K562 (cell line): Measurements from ENCODE around the gene ERFL. TPM values are rescaled to one million over a fixed set of nuclear protein-coding genes. Genes with fewer than 3 reads are reported as not detected.

Source experiments
- ATF1 ChIP-seq, 2 experiments: fragments of 450-650 bp in 1 of 2; IDR thresholded peaks; 2 replicates each; pipeline ENCODE4 v1.6.1; 2016; ENCODE audit warnings: missing compliant biosample characterization in 1 of 2, missing genetic modification characterization in 1 of 2
- CCAR2 ChIP-seq: fragments of 200-400 bp; formaldehyde crosslinking; IDR thresholded peaks from 2 replicates; pipeline ENCODE4 v1.6.1; 2017; ENCODE audit warnings: mild to moderate bottlenecking, low read depth, low read length
- CREB1 ChIP-seq, 2 experiments: sonication (generic) in 1 of 2; formaldehyde crosslinking in 1 of 2; IDR thresholded peaks; 2 replicates each; pipeline versions ENCODE4 v1.6.1 to v1.8.0; 2012 to 2022; ENCODE audit warnings: inconsistent platforms in 1 of 2, mild to moderate bottlenecking in 1 of 2, missing genetic modification reagents in 1 of 2, moderate library complexity in 1 of 2
- FOXP1 ChIP-seq: sonication (generic); formaldehyde crosslinking; IDR thresholded peaks from 2 replicates; pipeline ENCODE4 v1.8.0; 2022; ENCODE audit warnings: mild to moderate bottlenecking, missing genetic modification reagents
- GATAD2B ChIP-seq: fragments of 450-650 bp; IDR thresholded peaks from 2 replicates; pipeline ENCODE4 v1.6.1; 2017; ENCODE audit warnings: mild to moderate bottlenecking, borderline replicate concordance
- HBP1 ChIP-seq: fragments of 450-650 bp; formaldehyde crosslinking; IDR thresholded peaks from 2 replicates; pipeline ENCODE4 v1.4.0; 2022; ENCODE audit warnings: missing genetic modification characterization
- HEY1 ChIP-seq: fragments of 250-450 bp; sonication (Bioruptor Pico); IDR thresholded peaks from 2 replicates; pipeline ENCODE4 v1.5.0; 2020; ENCODE audit warnings: mild to moderate bottlenecking, moderate library complexity, borderline replicate concordance
- HLTF ChIP-seq: fragments of 450-650 bp; IDR thresholded peaks from 2 replicates; pipeline ENCODE4 v1.6.1; 2016
- HMGN3 ChIP-seq: IDR thresholded peaks from 2 replicates; pipeline ENCODE4 v1.6.1; 2011; ENCODE audit warnings: borderline replicate concordance, low read depth, mild to moderate bottlenecking, mixed read lengths, low read length; ENCODE audit not compliant: insufficient read length; ENCODE audit errors: extremely low read depth
- JUND ChIP-seq, 2 experiments: IDR thresholded peaks; 2 replicates in 1 of 2; 3 replicates in 1 of 2; pipeline ENCODE4 v1.6.1; 2011; ENCODE audit warnings: borderline replicate concordance in 2 of 2, low read depth in 2 of 2, low read length in 2 of 2, improper control_type of control experiment in 1 of 2, missing biosample characterization in 1 of 2, missing genetic modification characterization in 1 of 2, missing genetic modification reagents in 1 of 2
- LCOR ChIP-seq: sonication (generic); formaldehyde crosslinking; IDR thresholded peaks from 2 replicates; pipeline ENCODE4 v1.8.0; 2022; ENCODE audit warnings: mild to moderate bottlenecking, missing genetic modification reagents
- NCOR1 ChIP-seq: fragments of 450-650 bp; IDR thresholded peaks from 2 replicates; pipeline ENCODE4 v1.6.1; 2016; ENCODE audit warnings: mild to moderate bottlenecking, moderate library complexity
- NR0B1 ChIP-seq: fragments of 450-650 bp; IDR thresholded peaks from one replicate; pipeline ENCODE4 v1.6.1; 2018; ENCODE audit warnings: mild to moderate bottlenecking, moderate library complexity; ENCODE audit not compliant: partially characterized antibody
- POLR3G ChIP-seq: IDR thresholded peaks from 2 replicates; pipeline ENCODE4 v1.6.1; 2011; ENCODE audit not compliant: insufficient read length, insufficient replicate concordance; ENCODE audit errors: extremely low read depth
- RCOR1 ChIP-seq, 2 experiments: IDR thresholded peaks; 2 replicates each; pipeline ENCODE4 v1.6.1; 2012; ENCODE audit warnings: low read depth in 2 of 2, low read length in 2 of 2, borderline replicate concordance in 1 of 2, improper control_type of control experiment in 1 of 2
- SIN3A ChIP-seq, 2 experiments: fragments of 150-350 bp in 1 of 2; IDR thresholded peaks; 2 replicates each; pipeline ENCODE4 v1.6.1; 2011 to 2016; ENCODE audit warnings: borderline replicate concordance in 2 of 2, low read depth in 2 of 2, low read length in 2 of 2, mild to moderate bottlenecking in 2 of 2, moderate library complexity in 2 of 2; ENCODE audit not compliant: control insufficient read depth in 1 of 2
- XRCC5 ChIP-seq: fragments of 200-400 bp; formaldehyde crosslinking; IDR thresholded peaks from 2 replicates; pipeline ENCODE4 v1.6.1; 2017; ENCODE audit warnings: low read depth, mild to moderate bottlenecking, low read length
- ZBTB12 ChIP-seq: fragments of 250-450 bp; sonication (Bioruptor Pico); IDR thresholded peaks from 2 replicates; pipeline ENCODE4 v1.4.0; 2020
- ZFX ChIP-seq: sonication (generic); formaldehyde crosslinking; IDR thresholded peaks from 2 replicates; pipeline ENCODE4 v1.8.0; 2022; ENCODE audit warnings: mild to moderate bottlenecking, missing genetic modification reagents, moderate library complexity
- ZNF165 ChIP-seq: fragments of 250-450 bp; sonication (Bioruptor Pico); IDR thresholded peaks from 2 replicates; pipeline ENCODE4 v1.4.0; 2020; ENCODE audit warnings: borderline replicate concordance
- ZNF24 ChIP-seq: fragments of 450-650 bp; IDR thresholded peaks from 2 replicates; pipeline ENCODE4 v1.6.1; 2016
- ZNF316 ChIP-seq: fragments of 450-650 bp; IDR thresholded peaks from 2 replicates; pipeline ENCODE4 v1.6.1; 2016
- ZNF785 ChIP-seq: fragments of 250-450 bp; sonication (Bioruptor Pico); IDR thresholded peaks from 2 replicates; pipeline ENCODE4 v1.4.0; 2020; ENCODE audit warnings: mild to moderate bottlenecking
- polyA plus RNA-seq, 8 experiments: library from polyadenylated mRNA; depleted of rRNA in 4 of 8; stranded (reverse) in 5 of 8; unstranded in 3 of 8; fragments of >200 nt; fragmentation: Nextera tagmentation in 2 of 8; fragmentation: Illumina TruSeq in 1 of 8; extraction: Ambion mirVana in 2 of 8; extraction: Trizol in 1 of 8; gene quantifications; 2 replicates each; pipeline versions ENCODE4 v1.2.1 to v1.2.3, GENCODE V29; 2011 to 2014; ENCODE audit warnings: inconsistent platforms in 1 of 8, missing spikeins in 1 of 8
- total RNA-seq, 7 experiments: library from RNA; depleted of rRNA in 6 of 7; stranded (reverse); fragments of >200 nt in 6 of 7; fragmentation: Illumina TruSeq in 2 of 7; extraction: Trizol in 2 of 7; gene quantifications; 2 replicates each; pipeline versions ENCODE4 v1.2.1 to v1.2.3, GENCODE V29; 2011 to 2021; ENCODE audit warnings: low replicate concordance in 1 of 7

The ERFL gene
- total and polyA plus RNA-seq, 9 of the 15 experiments (the other 6 are each of a cell fraction or from before 2014, with no cell fraction given), result 0.07 to 0.75 (median 0.32) TPM; not detected in 4

GRCh38 chr19:41883821-41884733 lies 44.2 kb downstream of the ERFL start (continued):
- TF ChIP-seq NR0B1 (no peak), ZFX (CRISPR knock-in tag) (peak; percentile 59), ATF1 (CRISPR knock-in tag; IDR thresholded peaks at IDR 0.05) (peak; percentile 11), ATF1 (tag; IDR thresholded peaks at IDR 0.05) (peak; percentile 87), ZBTB12 (CRISPR knock-in tag) (0 out of 2 replicates have a peak, but pooled peaks have one; percentile 19), HLTF (0 out of 2 replicates have a peak, but pooled peaks have one; percentile 13), GATAD2B (peak; percentile 34; the same call in 1 of the 2 replicates), LCOR (CRISPR knock-in tag) (no peak), ZNF785 (CRISPR knock-in tag) (no peak), ZNF316 (peak; percentile 12; the same call in 1 of the 2 replicates), ZNF165 (CRISPR knock-in tag) (no peak), HMGN3 (peak; percentile 98), CREB1 (IDR thresholded peaks at IDR 0.05) (peak; percentile 48), CREB1 (CRISPR knock-in tag; IDR thresholded peaks at IDR 0.05) (peak; percentile 73; the same call in 1 of the 2 replicates), JUND (IDR thresholded peaks at IDR 0.05; ENCODE audit: borderline replicate concordance, low read depth, low read length) (peak; percentile 66), JUND (tag; IDR thresholded peaks at IDR 0.05; ENCODE audit: borderline replicate concordance, low read depth, low read length) (no peak), HEY1 (0 out of 2 replicates have a peak, but pooled peaks have one; percentile 40), ZNF24 (peak; percentile 90), CCAR2 (no peak), NCOR1 (peak; percentile 54), FOXP1 (CRISPR knock-in tag) (0 out of 2 replicates have a peak, but pooled peaks have one; percentile 18), XRCC5 (peak; percentile 81; the same call in 1 of the 2 replicates), RCOR1 (IDR thresholded peaks at IDR 0.05; ENCODE audit: borderline replicate concordance in 1 of 2, low read depth in 2 of 2, low read length in 2 of 2) (peak; percentile 93 to 97; a peak in 3 of 4 replicates), HBP1 (CRISPR knock-in tag) (no peak), SIN3A (IDR thresholded peaks at IDR 0.05; ENCODE audit: borderline replicate concordance in 2 of 2, control insufficient read depth in 1 of 2, low read depth in 2 of 2, low read length in 2 of 2) (peak; percentile 54; a peak in 3 of 4 replicates), POLR3G (no peak)
